H9 (cell line): ENCODE measurements around the gene VSTM2L. TPM values are rescaled to one million over a fixed set of nuclear protein-coding genes. Genes with fewer than 3 reads are reported as not detected.

ENCODE experiments used
- DNase-seq: peaks from one replicate; pipeline ENCODE4 v3.0.0-alpha.2; 2017
- H2AFZ ChIP-seq: one replicate; pipeline ENCODE4 v1.6.1; 2013; ENCODE audit warnings: mild to moderate bottlenecking, low read length, control low read depth, moderate library complexity
- H2AK5ac ChIP-seq: 2 replicates; pipeline ENCODE4 v1.6.1; 2013; ENCODE audit warnings: low read length, control low read depth, mixed read lengths; ENCODE audit not compliant: insufficient read length
- H2BK120ac ChIP-seq: one replicate; pipeline ENCODE4 v1.6.1; 2013; ENCODE audit warnings: low read depth, mild to moderate bottlenecking, low read length, control low read depth, inconsistent platforms; ENCODE audit not compliant: poor library complexity, severe bottlenecking
- H2BK12ac ChIP-seq: 2 replicates; pipeline ENCODE4 v1.6.1; 2013; ENCODE audit warnings: low read length, control low read depth, mixed read lengths, low read depth; ENCODE audit not compliant: insufficient read length
- H2BK15ac ChIP-seq: 2 replicates; pipeline ENCODE4 v1.6.1; 2013; ENCODE audit warnings: low read depth, low read length, control low read depth
- H2BK20ac ChIP-seq: one replicate; pipeline ENCODE4 v1.6.1; 2013; ENCODE audit warnings: low read depth, mild to moderate bottlenecking, low read length, control low read depth, inconsistent platforms; ENCODE audit not compliant: poor library complexity, severe bottlenecking
- H2BK5ac ChIP-seq: 2 replicates; pipeline ENCODE4 v1.6.1; 2013; ENCODE audit warnings: low read length, control low read depth, mixed read lengths; ENCODE audit not compliant: insufficient read length
- H3K14ac ChIP-seq: 2 replicates; pipeline ENCODE4 v1.6.1; 2013; ENCODE audit warnings: low read length, control low read depth; ENCODE audit not compliant: insufficient read depth
- H3K18ac ChIP-seq: 2 replicates; pipeline ENCODE4 v1.6.1; 2013; ENCODE audit warnings: low read depth, mild to moderate bottlenecking, mixed read lengths, low read length, control low read depth; ENCODE audit not compliant: insufficient read length
- H3K23ac ChIP-seq: 2 replicates; pipeline ENCODE4 v1.6.1; 2013; ENCODE audit warnings: low read length, control low read depth, mixed read lengths, low read depth; ENCODE audit not compliant: insufficient read length
- H3K23me2 ChIP-seq: 2 replicates; pipeline ENCODE4 v1.6.1; 2013; ENCODE audit warnings: low read depth, mild to moderate bottlenecking, mixed read lengths, low read length, control low read depth; ENCODE audit not compliant: insufficient read length, poor library complexity, severe bottlenecking
- H3K27ac ChIP-seq: 2 replicates; pipeline ENCODE4 v1.5.1; 2013; ENCODE audit warnings: low read length, control low read depth, mixed read lengths, low read depth; ENCODE audit not compliant: insufficient read length
- H3K27me3 ChIP-seq: 2 replicates; pipeline ENCODE4 v1.6.1; 2013; ENCODE audit warnings: low read length, control low read depth, inconsistent platforms; ENCODE audit not compliant: insufficient read depth
- H3K4ac ChIP-seq: 2 replicates; pipeline ENCODE4 v1.6.1; 2013; ENCODE audit warnings: low read depth, mild to moderate bottlenecking, control low read depth, inconsistent platforms, low read length, moderate library complexity
- H3K4me1 ChIP-seq: 2 replicates; pipeline ENCODE4 v1.6.1; 2013; ENCODE audit warnings: low read length, control low read depth, inconsistent platforms; ENCODE audit not compliant: insufficient read depth
- H3K4me2 ChIP-seq: 2 replicates; pipeline ENCODE4 v1.6.1; 2013; ENCODE audit warnings: low read length, control low read depth, mixed read lengths; ENCODE audit not compliant: insufficient read length, insufficient read depth
- H3K56ac ChIP-seq: 2 replicates; pipeline ENCODE4 v1.6.1; 2013; ENCODE audit warnings: low read depth, mild to moderate bottlenecking, mixed read lengths, low read length, control low read depth; ENCODE audit not compliant: insufficient read length
- H3K79me1 ChIP-seq: 2 replicates; pipeline ENCODE4 v1.6.1; 2013; ENCODE audit warnings: low read depth, mild to moderate bottlenecking, moderate library complexity, low read length, control low read depth, inconsistent platforms; ENCODE audit not compliant: insufficient read depth, poor library complexity, severe bottlenecking
- H3K79me2 ChIP-seq: 2 replicates; pipeline ENCODE4 v1.6.1; 2013; ENCODE audit warnings: low read length, control low read depth, inconsistent platforms; ENCODE audit not compliant: insufficient read depth
- H3K9ac ChIP-seq: 2 replicates; pipeline ENCODE4 v1.6.1; 2013; ENCODE audit warnings: low read length, control low read depth, mixed read lengths; ENCODE audit not compliant: insufficient read length; ENCODE audit errors: extremely low read depth
- H3K9me3 ChIP-seq: one replicate; pipeline ENCODE4 v1.6.1; 2013; ENCODE audit warnings: low read depth, low read length, inconsistent platforms; ENCODE audit not compliant: control insufficient read depth
- H3T11ph ChIP-seq: one replicate; pipeline ENCODE4 v1.6.1; 2013; ENCODE audit warnings: mild to moderate bottlenecking, low read length, control low read depth, inconsistent platforms
- H4K20me1 ChIP-seq: one replicate; pipeline ENCODE4 v1.6.1; 2013; ENCODE audit not compliant: control insufficient read depth, insufficient read length, insufficient read depth
- H4K5ac ChIP-seq: 2 replicates; pipeline ENCODE4 v1.6.1; 2013; ENCODE audit warnings: low read depth, mild to moderate bottlenecking, mixed read lengths, low read length, control low read depth; ENCODE audit not compliant: insufficient read length
- H4K8ac ChIP-seq: replicated peaks from 2 replicates; pipeline ENCODE4 v1.6.1; 2013; ENCODE audit warnings: low read length, control low read depth, mixed read lengths, low read depth; ENCODE audit not compliant: insufficient read length
- H4K91ac ChIP-seq: 2 replicates; pipeline ENCODE4 v1.6.1; 2013; ENCODE audit warnings: low read depth, mild to moderate bottlenecking, moderate library complexity, mixed read lengths, low read length, control low read depth; ENCODE audit not compliant: insufficient read length
- H3K27ac Mint-ChIP-seq, 3 experiments: 2 replicates in 2 of 3; 3 replicates in 1 of 3; pipeline ENCODE4 v1.8.0; 2020 to 2021; ENCODE audit warnings: mixed read lengths in 3 of 3, mild to moderate bottlenecking in 1 of 3, moderate library complexity in 1 of 3
- H3K27me3 Mint-ChIP-seq: 2 replicates; pipeline ENCODE4 v1.8.0; 2021; ENCODE audit warnings: low read depth, mild to moderate bottlenecking, moderate library complexity, mixed read lengths
- H3K36me3 Mint-ChIP-seq, 3 experiments: 2 replicates in 2 of 3; 3 replicates in 1 of 3; pipeline ENCODE4 v1.8.0; 2020 to 2021; ENCODE audit warnings: low read depth in 3 of 3, mixed read lengths in 3 of 3; ENCODE audit not compliant: insufficient read depth in 1 of 3
- H3K4me1 Mint-ChIP-seq, 2 experiments: 2 replicates each; pipeline ENCODE4 v1.8.0; 2020; ENCODE audit warnings: mixed read lengths in 2 of 2
- H3K4me3 Mint-ChIP-seq, 2 experiments: 2 replicates in 1 of 2; 3 replicates in 1 of 2; pipeline ENCODE4 v1.8.0; 2020 to 2021; ENCODE audit warnings: mild to moderate bottlenecking in 2 of 2, mixed read lengths in 2 of 2, moderate library complexity in 1 of 2
- H3K9me3 Mint-ChIP-seq, 2 experiments: 2 replicates in 1 of 2; 3 replicates in 1 of 2; pipeline ENCODE4 v1.8.0; 2020; ENCODE audit warnings: mild to moderate bottlenecking in 2 of 2, mixed read lengths in 2 of 2, moderate library complexity in 1 of 2
- WGBS: extraction: QIAGEN DNeasy Blood & Tissue Kit; methylation state at CpG from one replicate; pipeline ENCODE4 v1.1.7; 2013; ENCODE audit warnings: missing lambda C conversion rate, low lambda C conversion rate, mixed read lengths; ENCODE audit not compliant: insufficient read length; ENCODE audit errors: extremely low coverage; 5-methylcytosine and 5-hydroxymethylcytosine counted together
- total RNA-seq: library from RNA; stranded (reverse); gene quantifications from 2 replicates; pipeline ENCODE4 v1.2.1, GENCODE V29; 2021
- TF ChIP-seq, protein P1 (sequence below): fragments of 200-600 bp; sonication (generic); conservative IDR thresholded peaks from 3 replicates; pipeline ENCODE4 v1.8.0; 2021; ENCODE audit warnings: antibody characterized with exemption, mild to moderate bottlenecking

VSTM2L gene
- total RNA-seq, 1 experiment from 2014 or later = 2.1 TPM

GRCh38 chr20:37886851-37887297 is 16.1 kb upstream of the VSTM2L start:
- Histone ChIP-seq H3T11ph (no peak overlapping the region), H3K79me1 (no peaks in the 10 kb centered on the region), H4K8ac (no peak overlapping the region), H2BK5ac (no peak overlapping the region), H2BK12ac (no peak overlapping the region), H3K23ac (no peak overlapping the region), H2AK5ac (no peak overlapping the region), H3K18ac (no peak overlapping the region), H3K9ac (no peak overlapping the region), H4K91ac (no peak overlapping the region), H3K9me3 (no peaks in the 10 kb centered on the region), H3K27me3 (no peaks in the 10 kb centered on the region), H3K4me1 (no peaks in the 10 kb centered on the region), H3K79me2 (no peaks in the 10 kb centered on the region), H3K14ac (no peak overlapping the region), H3K4ac (no peak overlapping the region), H3K56ac (no peak overlapping the region), H2AFZ (no peak overlapping the region), H3K4me2 (no peak overlapping the region), H3K27ac (no peak overlapping the region), H2BK20ac (no peak overlapping the region), H4K20me1 (no peaks in the 10 kb centered on the region), H2BK15ac (no peak overlapping the region), H3K23me2 (peaks cover 2% of the 10 kb centered on the region), H2BK120ac (no peak overlapping the region), H4K5ac (no peak overlapping the region)
- no peaks in the 10 kb centered on the region for H3K27me3 Mint-ChIP-seq
- no peaks in the 10 kb centered on the region; a peak in 1 of 7 replicates for H3K36me3 Mint-ChIP-seq
- no CpG with 5 or more reads among the region's 4 CpGs for WGBS
- no peaks in the 10 kb centered on the region for H3K9me3 Mint-ChIP-seq
- peaks cover 6 to 9% of the 10 kb centered on the region in 2 experiments for H3K4me1 Mint-ChIP-seq
- H3K4me3 Mint-ChIP-seq = no peak overlapping the region
- H3K27ac Mint-ChIP-seq = no peak overlapping the region
- TF ChIP-seq, protein P1, sequence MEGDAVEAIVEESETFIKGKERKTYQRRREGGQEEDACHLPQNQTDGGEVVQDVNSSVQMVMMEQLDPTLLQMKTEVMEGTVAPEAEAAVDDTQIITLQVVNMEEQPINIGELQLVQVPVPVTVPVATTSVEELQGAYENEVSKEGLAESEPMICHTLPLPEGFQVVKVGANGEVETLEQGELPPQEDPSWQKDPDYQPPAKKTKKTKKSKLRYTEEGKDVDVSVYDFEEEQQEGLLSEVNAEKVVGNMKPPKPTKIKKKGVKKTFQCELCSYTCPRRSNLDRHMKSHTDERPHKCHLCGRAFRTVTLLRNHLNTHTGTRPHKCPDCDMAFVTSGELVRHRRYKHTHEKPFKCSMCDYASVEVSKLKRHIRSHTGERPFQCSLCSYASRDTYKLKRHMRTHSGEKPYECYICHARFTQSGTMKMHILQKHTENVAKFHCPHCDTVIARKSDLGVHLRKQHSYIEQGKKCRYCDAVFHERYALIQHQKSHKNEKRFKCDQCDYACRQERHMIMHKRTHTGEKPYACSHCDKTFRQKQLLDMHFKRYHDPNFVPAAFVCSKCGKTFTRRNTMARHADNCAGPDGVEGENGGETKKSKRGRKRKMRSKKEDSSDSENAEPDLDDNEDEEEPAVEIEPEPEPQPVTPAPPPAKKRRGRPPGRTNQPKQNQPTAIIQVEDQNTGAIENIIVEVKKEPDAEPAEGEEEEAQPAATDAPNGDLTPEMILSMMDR = no peak
- DNase-seq = no peak
